Peyer's patch (tissue), 4 donors: Measurements from ENCODE around the gene PDCL3.

Experiments
- POLR2A ChIP-seq, 2 donors: fragments of 450-650 bp; IDR thresholded peaks; one replicate each; pipeline ENCODE4 v1.5.1; 2017; ENCODE audit warnings: antibody characterized with exemption in 2 of 2, mild to moderate bottlenecking in 2 of 2, moderate library complexity in 2 of 2
- TF ChIP-seq, protein P1 (sequence below), 6 experiments: fragments of 450-650 bp in 4 of 6; fragments of 200-600 bp in 2 of 6; sonication (generic) in 1 of 6; IDR thresholded peaks; one replicate each; pipeline ENCODE4 v1.5.1; 2017 to 2019; ENCODE audit warnings: antibody characterized with exemption in 6 of 6, mild to moderate bottlenecking in 3 of 6, moderate library complexity in 1 of 6

DNA sequence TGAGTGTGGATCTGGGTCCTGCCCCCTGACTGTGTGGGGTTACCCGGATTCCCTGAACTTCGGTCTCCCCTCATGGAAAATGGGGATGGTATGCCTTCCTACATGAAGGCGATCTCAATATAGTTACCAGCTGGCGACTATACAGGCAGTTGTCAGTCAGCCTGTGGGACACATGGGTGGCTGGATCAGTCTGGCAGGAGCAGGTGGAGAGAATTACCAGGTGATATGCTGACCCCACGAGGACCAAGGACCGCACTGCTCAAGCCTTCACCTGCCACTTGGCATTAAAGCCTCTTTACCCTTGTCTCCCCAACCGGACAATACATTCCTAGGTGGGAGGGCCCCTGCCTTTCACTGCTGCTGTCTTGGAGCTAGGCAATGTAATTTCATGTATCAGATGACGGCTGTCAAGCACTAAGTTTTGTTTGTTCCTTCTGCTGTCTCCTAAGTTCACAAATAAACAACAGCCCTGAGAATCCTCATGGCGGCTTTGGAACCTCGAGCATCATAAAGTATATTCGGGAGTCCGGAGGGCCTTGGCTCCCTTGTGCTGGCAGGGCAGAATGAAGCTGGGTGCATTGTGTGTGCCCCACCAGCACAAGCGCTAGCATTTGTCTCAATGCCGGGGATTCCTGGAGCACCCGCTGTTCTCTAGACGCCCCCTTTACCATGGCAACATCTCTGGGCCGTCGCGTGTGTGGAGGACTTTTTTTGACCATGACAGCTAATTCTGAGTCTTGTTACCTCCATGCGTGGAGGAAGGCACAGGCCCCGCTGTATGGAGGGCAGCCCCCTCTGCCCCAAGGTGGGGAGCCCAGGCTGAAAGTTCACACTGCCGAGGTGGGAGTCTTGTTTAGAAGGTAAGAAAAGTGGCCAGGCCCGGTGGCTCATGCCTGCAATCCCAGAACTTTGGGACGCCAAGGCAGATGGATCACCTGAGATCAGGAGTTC, 48.6 kb downstream of the PDCL3 start:
- TF ChIP-seq, protein P1, sequence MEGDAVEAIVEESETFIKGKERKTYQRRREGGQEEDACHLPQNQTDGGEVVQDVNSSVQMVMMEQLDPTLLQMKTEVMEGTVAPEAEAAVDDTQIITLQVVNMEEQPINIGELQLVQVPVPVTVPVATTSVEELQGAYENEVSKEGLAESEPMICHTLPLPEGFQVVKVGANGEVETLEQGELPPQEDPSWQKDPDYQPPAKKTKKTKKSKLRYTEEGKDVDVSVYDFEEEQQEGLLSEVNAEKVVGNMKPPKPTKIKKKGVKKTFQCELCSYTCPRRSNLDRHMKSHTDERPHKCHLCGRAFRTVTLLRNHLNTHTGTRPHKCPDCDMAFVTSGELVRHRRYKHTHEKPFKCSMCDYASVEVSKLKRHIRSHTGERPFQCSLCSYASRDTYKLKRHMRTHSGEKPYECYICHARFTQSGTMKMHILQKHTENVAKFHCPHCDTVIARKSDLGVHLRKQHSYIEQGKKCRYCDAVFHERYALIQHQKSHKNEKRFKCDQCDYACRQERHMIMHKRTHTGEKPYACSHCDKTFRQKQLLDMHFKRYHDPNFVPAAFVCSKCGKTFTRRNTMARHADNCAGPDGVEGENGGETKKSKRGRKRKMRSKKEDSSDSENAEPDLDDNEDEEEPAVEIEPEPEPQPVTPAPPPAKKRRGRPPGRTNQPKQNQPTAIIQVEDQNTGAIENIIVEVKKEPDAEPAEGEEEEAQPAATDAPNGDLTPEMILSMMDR (IDR thresholded peaks at IDR 0.05) = no peak
- no peak for TF ChIP-seq POLR2A (IDR thresholded peaks at IDR 0.05)
